Measurements from ENCODE around the gene RPS3.

The RPS3 gene

DNA sequence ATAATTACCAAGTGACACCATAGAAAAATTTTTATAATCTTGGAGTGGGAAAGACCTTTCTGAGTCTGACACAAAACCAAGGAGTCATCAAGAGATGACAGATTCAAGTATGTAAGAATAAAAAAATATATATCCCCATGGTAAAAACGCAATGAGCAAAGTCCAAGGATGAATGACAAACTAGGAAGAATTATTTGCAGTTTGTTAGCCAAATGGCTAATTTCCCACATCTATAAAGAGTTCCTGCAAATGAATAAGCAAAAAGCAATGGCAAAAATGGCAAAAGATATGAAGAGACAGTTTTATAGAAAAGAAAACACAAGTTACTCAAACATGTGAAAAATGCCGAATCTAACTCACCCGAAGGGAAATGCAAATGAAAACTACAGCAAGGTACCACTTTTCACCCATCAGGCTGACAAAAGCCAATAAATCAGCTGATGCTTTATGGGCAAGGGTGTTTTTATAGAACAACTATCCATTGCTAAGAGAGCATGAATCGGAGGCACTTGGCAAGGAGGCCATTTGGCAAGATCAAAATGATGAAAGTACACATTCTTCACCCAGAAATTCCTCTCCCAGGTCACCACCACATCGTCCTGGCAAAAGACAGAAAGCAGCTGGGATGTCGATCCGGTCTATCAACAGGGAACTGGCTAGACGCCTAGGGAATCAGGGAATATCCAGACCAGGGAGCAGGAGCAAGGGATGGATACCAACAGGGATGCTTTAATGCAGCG is 54.8 kb downstream of the RPS3 start:
- ChIA-PET POLR2A (interaction anchor here (0.6 to 0.7 kb wide), 2 partner anchors 37 to 77 kb away, joined by 3 read pairs; no protein-coding TSS in a partner anchor), CTCF (interaction anchor here (1.7 to 3.8 kb wide), 3 partner anchors 8 to 78 kb away, joined by 6 to 29 read pairs (median 17); no protein-coding TSS in a partner anchor)
- TF ChIP-seq ZNF155 (tag by site-specific recombination; IDR thresholded peaks at IDR 0.05) = no peak
- TF ChIP-seq ZNF266 (tag by site-specific recombination; IDR thresholded peaks at IDR 0.05; ENCODE audit: low read depth) = no peak
- no peak for TF ChIP-seq ZNF585B (tag by site-specific recombination; IDR thresholded peaks at IDR 0.05)
- no peaks in the 10 kb centered on the region for H3K4me1 ChIP-seq (ENCODE audit: control insufficient read depth, insufficient read depth, low read length)
- H3K27ac ChIP-seq (ENCODE audit: extremely low read depth, low read depth, low read length) = no peak overlapping the region
- H3K36me3 ChIP-seq (ENCODE audit: control insufficient read depth in 2 of 2, insufficient read depth in 1 of 2, low read length in 2 of 2) = no peaks in the 10 kb centered on the region
- H3K9me3 ChIP-seq (ENCODE audit: control insufficient read depth, insufficient read depth, low read depth, low read length) = no peaks in the 10 kb centered on the region
- no peak overlapping the region for H3K4me3 ChIP-seq (ENCODE audit: low read depth, low read length)

DNA sequence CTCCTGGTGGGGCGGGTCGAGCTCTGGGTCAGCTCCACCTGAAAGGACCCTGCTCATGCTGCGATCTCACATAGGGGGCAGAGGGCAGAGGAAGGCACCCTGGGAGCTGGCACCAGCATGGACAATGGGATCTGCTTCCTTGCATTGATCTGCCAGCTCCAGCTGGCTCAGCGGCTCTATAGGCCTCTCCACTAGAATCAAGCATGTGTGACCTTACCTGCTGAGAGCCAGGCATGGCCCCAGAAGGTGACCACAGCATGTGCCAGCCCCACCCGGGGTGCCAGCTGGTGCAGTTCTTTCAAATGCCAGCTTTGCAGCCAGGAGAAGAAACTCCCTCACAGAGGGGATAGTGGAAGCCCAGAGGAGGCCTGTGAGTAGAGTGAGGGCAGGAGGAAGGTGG is 55.7 kb downstream of the RPS3 start:
- no peak overlapping the region for H3K4me3 ChIP-seq (ENCODE audit: low read depth, low read length)
- no peak overlapping the region for H3K27ac ChIP-seq (ENCODE audit: extremely low read depth, low read depth, low read length)
- ChIA-PET POLR2A (no interaction called here), CTCF (interaction anchor here (1.4 to 3.8 kb wide), 4 partner anchors 9 to 77 kb away, joined by 5 to 29 read pairs (median 12); no protein-coding TSS in a partner anchor)
- TF ChIP-seq ZIC2 (tag by site-specific recombination; IDR thresholded peaks at IDR 0.05) (peak; percentile 92), ZNF664 (tag by site-specific recombination; IDR thresholded peaks at IDR 0.05) (no peak), ZNF223 (tag by site-specific recombination; IDR thresholded peaks at IDR 0.05) (no peak)
- TF ChIP-seq, protein P1, sequence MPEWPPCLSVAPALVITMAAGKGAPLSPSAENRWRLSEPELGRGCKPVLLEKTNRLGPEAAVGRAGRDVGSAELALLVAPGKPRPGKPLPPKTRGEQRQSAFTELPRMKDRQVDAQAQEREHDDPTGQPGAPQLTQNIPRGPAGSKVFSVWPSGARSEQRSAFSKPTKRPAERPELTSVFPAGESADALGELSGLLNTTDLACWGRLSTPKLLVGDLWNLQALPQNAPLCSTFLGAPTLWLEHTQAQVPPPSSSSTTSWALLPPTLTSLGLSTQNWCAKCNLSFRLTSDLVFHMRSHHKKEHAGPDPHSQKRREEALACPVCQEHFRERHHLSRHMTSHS (tag by site-specific recombination; IDR thresholded peaks at IDR 0.05) = no peak
- H3K9me3 ChIP-seq (ENCODE audit: control insufficient read depth, insufficient read depth, low read depth, low read length) = no peaks in the 10 kb centered on the region
- H3K36me3 ChIP-seq (ENCODE audit: control insufficient read depth in 2 of 2, insufficient read depth in 1 of 2, low read length in 2 of 2) = no peaks in the 10 kb centered on the region
- H3K4me1 ChIP-seq (ENCODE audit: control insufficient read depth, insufficient read depth, low read length) = no peaks in the 10 kb centered on the region

All from HEK293 (cell line).